Measurements from ENCODE around the gene RNF13.
"Not testable (repeated sequence)": the region's sequence is repeated elsewhere in the genome, so short reads cannot be mapped to it uniquely, and the experiment has no call there.

Gene RNF13

DNA sequence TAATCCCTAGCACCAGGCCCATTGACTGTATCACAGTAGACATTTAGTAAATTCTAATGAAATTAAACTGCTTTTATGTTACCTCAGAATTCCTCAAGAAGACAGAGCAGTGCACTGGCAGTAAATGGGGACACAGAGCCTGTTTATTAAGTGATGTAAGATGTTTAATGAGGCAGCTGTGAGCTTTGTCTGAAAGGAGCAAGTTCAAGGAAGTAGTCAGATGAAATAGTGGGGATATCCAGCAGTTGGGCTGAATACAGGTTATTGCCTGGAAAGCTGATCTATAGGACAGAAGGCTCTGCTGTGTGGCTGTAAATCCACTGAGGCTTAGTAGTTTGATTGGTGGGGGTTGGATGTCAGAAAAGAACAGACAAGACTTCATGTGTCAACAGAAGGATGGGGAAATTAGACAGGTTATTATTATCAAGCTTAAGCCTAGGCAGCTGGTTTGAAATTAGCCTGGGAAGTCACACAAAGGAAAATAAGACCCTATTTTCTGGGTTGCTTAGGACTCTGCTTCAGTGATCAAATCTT is 95.5 kb downstream of the RNF13 start:
- H3K36me3 ChIP-seq (ENCODE audit: control insufficient read depth in 2 of 2, insufficient read depth in 2 of 2, low read length in 2 of 2) = peaks cover 0 to 1% of the 10 kb centered on the region in 2 donors
- H3K4me1 ChIP-seq (ENCODE audit: control insufficient read depth in 2 of 2, insufficient read depth in 2 of 2, low read length in 2 of 2) = no peaks in the 10 kb centered on the region
- no peak overlapping the region for H3K27ac ChIP-seq (ENCODE audit: low read depth in 2 of 2, low read length in 2 of 2)
- no peaks in the 10 kb centered on the region for H3K27me3 ChIP-seq (ENCODE audit: control insufficient read depth in 2 of 2, insufficient read depth in 2 of 2, low read length in 2 of 2)
- H3K9me3 ChIP-seq (ENCODE audit: control insufficient read depth in 2 of 2, low read length in 2 of 2) = no peaks in the 10 kb centered on the region
- no peak overlapping the region for H3K4me3 ChIP-seq (ENCODE audit: low read length in 2 of 2)
- H3K9ac ChIP-seq (ENCODE audit: low read depth in 1 of 2, low read length in 2 of 2) = no peak overlapping the region

DNA sequence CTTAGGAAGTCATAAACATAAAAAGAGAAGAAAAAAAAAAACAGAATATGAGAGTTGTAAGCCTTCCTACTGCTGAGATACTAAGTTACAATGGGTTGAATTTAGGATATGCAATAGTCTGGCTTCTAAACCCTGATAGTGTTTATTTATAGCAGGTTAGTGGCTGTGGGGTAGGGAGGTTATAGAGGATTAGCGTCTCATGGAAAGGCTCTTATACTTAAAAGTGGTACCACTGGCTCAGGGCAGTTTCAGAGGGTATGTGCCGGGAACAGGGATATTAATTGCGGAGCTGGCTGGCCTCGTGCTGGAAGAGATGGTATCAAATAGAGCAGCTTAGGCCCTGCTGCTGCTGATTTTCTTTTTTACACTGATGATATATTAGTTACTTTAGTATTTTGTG is 96.9 kb downstream of the RNF13 start:
- Histone ChIP-seq H3K27ac (ENCODE audit: low read depth in 2 of 2, low read length in 2 of 2) (no peak overlapping the region), H3K27me3 (ENCODE audit: control insufficient read depth in 2 of 2, insufficient read depth in 2 of 2, low read length in 2 of 2) (no peaks in the 10 kb centered on the region), H3K9ac (ENCODE audit: low read depth in 1 of 2, low read length in 2 of 2) (no peak overlapping the region), H3K36me3 (ENCODE audit: control insufficient read depth in 2 of 2, insufficient read depth in 2 of 2, low read length in 2 of 2) (peaks cover 0 to 3% of the 10 kb centered on the region in 2 donors), H3K4me3 (ENCODE audit: low read length in 2 of 2) (no peak overlapping the region), H3K9me3 (ENCODE audit: control insufficient read depth in 2 of 2, low read length in 2 of 2) (no peaks in the 10 kb centered on the region), H3K4me1 (ENCODE audit: control insufficient read depth in 2 of 2, insufficient read depth in 2 of 2, low read length in 2 of 2) (no peaks in the 10 kb centered on the region)

DNA sequence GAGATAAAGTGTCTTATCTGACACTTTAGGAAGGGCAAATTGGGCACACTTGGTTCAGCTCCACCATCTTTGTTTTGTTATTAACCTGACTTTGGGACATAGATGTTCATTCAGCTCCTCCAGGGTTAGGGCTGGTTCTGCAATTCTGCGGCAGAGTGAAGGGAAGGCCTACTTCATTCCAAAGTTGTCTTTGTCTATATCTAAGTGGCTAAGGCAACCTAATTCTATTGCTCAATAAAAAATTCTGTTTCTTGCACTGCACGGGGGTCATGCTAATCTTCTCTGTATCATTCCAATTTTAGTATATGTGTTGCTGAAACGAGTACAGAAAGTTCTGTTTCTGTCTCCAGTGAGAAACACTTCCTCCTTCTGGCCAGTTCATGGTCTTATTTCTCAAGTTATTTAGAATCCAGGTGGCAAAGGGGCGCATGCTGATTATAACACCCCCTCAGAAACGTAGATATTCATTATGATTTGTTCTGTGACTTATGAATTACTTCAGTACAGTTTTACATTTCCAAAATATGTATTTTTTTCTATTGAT is 104.2 kb downstream of the RNF13 start:
- H3K27me3 ChIP-seq (ENCODE audit: control insufficient read depth in 2 of 2, insufficient read depth in 2 of 2, low read length in 2 of 2) = no peaks in the 10 kb centered on the region
- no peak overlapping the region for H3K4me3 ChIP-seq (ENCODE audit: low read length in 2 of 2)
- H3K36me3 ChIP-seq (ENCODE audit: control insufficient read depth in 2 of 2, insufficient read depth in 2 of 2, low read length in 2 of 2) = peaks cover 3 to 5% of the 10 kb centered on the region in 2 donors
- no peaks in the 10 kb centered on the region for H3K4me1 ChIP-seq (ENCODE audit: control insufficient read depth in 2 of 2, insufficient read depth in 2 of 2, low read length in 2 of 2)
- H3K9ac ChIP-seq (ENCODE audit: low read depth in 1 of 2, low read length in 2 of 2) = no peak overlapping the region
- no peak overlapping the region for H3K27ac ChIP-seq (ENCODE audit: low read depth in 2 of 2, low read length in 2 of 2)
- no peaks in the 10 kb centered on the region for H3K9me3 ChIP-seq (ENCODE audit: control insufficient read depth in 2 of 2, low read length in 2 of 2)

DNA sequence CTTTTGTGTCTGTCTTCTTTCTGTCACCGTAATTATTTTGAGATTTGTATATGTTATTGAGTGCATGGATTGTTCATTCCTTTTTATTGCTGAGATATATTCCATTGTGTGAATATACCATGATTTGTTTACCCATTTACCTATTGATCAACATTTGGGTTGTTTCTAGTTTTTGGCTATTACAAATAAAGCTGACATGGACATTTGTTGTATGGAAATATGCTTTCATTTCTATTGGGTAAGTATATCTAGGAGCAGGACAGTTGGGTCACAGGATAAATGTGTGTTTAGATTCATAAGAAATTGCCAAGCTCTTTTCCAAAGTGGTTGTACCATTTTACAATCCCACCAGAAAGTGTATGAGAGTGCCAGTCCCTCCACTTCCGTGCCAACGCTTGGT is 106.5 kb downstream of the RNF13 start:
- H3K9me3 ChIP-seq (ENCODE audit: control insufficient read depth in 2 of 2, low read length in 2 of 2) = no peaks in the 10 kb centered on the region
- H3K9ac ChIP-seq (ENCODE audit: low read depth in 1 of 2, low read length in 2 of 2) = no peak overlapping the region
- H3K4me1 ChIP-seq (ENCODE audit: control insufficient read depth in 2 of 2, insufficient read depth in 2 of 2, low read length in 2 of 2) = no peaks in the 10 kb centered on the region
- H3K27me3 ChIP-seq (ENCODE audit: control insufficient read depth in 2 of 2, insufficient read depth in 2 of 2, low read length in 2 of 2) = no peaks in the 10 kb centered on the region
- H3K4me3 ChIP-seq (ENCODE audit: low read length in 2 of 2) = no peak overlapping the region
- peaks cover 2 to 7% of the 10 kb centered on the region in 2 donors for H3K36me3 ChIP-seq (ENCODE audit: control insufficient read depth in 2 of 2, insufficient read depth in 2 of 2, low read length in 2 of 2)
- no peak overlapping the region for H3K27ac ChIP-seq (ENCODE audit: low read depth in 2 of 2, low read length in 2 of 2)

DNA sequence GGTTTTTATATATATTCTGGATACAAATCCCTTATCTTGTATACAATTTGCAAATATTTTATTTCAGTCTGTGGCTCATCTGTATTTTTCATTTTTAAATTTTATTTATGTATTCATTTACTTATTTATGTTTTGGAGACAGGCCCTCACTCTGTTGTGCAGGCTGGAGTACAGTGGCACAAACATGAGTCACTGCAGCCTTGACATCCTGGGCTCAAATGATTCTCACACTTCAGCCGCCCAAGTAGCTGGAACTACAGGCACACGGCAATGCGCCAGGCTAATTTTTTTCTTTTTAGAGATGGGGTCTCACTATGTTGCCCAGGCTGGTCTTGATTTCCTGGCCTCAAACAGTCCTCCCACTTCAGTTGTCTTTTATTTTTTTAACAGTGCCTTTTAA is 107.1 kb downstream of the RNF13 start:
- peaks cover 2 to 13% of the 10 kb centered on the region in 2 donors for H3K36me3 ChIP-seq (ENCODE audit: control insufficient read depth in 2 of 2, insufficient read depth in 2 of 2, low read length in 2 of 2)
- no peaks in the 10 kb centered on the region for H3K9me3 ChIP-seq (ENCODE audit: control insufficient read depth in 2 of 2, low read length in 2 of 2)
- no peaks in the 10 kb centered on the region for H3K4me1 ChIP-seq (ENCODE audit: control insufficient read depth in 2 of 2, insufficient read depth in 2 of 2, low read length in 2 of 2)
- no peak overlapping the region for H3K9ac ChIP-seq (ENCODE audit: low read depth in 1 of 2, low read length in 2 of 2)
- H3K27me3 ChIP-seq (ENCODE audit: control insufficient read depth in 2 of 2, insufficient read depth in 2 of 2, low read length in 2 of 2) = no peaks in the 10 kb centered on the region
- no peak overlapping the region for H3K27ac ChIP-seq (ENCODE audit: low read depth in 2 of 2, low read length in 2 of 2)
- H3K4me3 ChIP-seq (ENCODE audit: low read length in 2 of 2) = no peak overlapping the region

DNA sequence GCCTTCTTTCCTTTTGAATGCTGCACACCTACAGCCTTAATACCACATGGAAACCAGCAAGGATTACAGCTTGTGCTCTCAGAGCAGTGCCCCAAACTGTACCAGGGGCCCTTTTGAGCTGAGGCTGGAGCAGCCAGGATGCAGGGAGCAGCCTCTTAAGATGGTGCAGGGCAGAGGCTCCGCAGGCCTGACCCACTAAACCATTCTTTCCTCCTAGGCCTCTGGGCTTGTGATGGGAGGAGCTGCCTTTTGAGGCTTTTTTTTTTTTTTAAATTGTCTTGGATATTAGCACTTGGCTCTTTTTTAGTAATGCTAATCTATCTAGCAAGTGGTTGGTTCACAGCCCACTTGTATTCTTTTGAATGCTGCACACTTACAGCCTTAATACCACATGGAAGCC is 120.0 kb downstream of the RNF13 start:
- H3K36me3 ChIP-seq (ENCODE audit: control insufficient read depth in 2 of 2, insufficient read depth in 2 of 2, low read length in 2 of 2) = peaks cover 0 to 6% of the 10 kb centered on the region in 2 donors
- no peak overlapping the region for H3K27ac ChIP-seq (ENCODE audit: low read depth in 2 of 2, low read length in 2 of 2)
- H3K27me3 ChIP-seq (ENCODE audit: control insufficient read depth in 2 of 2, insufficient read depth in 2 of 2, low read length in 2 of 2) = no peaks in the 10 kb centered on the region
- H3K9me3 ChIP-seq (ENCODE audit: control insufficient read depth in 2 of 2, low read length in 2 of 2) = no peaks in the 10 kb centered on the region
- H3K9ac ChIP-seq (ENCODE audit: low read depth in 1 of 2, low read length in 2 of 2) = no peak overlapping the region
- no peak overlapping the region for H3K4me3 ChIP-seq (ENCODE audit: low read length in 2 of 2)
- H3K4me1 ChIP-seq (ENCODE audit: control insufficient read depth in 2 of 2, insufficient read depth in 2 of 2, low read length in 2 of 2) = no peaks in the 10 kb centered on the region

DNA sequence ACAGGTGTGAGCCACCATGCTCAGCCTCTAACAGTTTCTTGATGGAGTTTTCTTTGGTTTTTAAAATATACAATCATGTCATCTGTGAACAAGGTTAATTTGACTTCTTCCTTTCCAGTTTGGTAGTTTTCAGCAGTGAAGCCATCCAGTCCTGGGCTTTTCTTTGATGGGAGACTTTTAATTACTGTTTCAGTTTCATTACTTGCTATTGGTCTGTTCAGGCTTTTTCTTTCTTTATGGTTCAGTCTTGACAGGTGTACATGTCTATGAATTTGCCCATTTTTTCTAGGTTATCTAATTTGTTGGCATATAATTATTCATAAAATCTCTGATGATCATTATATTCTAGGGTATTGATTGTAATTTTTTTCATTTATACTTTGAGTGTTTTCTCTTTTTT is 120.8 kb downstream of the RNF13 start:
- Histone ChIP-seq H3K4me1 (ENCODE audit: control insufficient read depth in 2 of 2, insufficient read depth in 2 of 2, low read length in 2 of 2) (no peaks in the 10 kb centered on the region), H3K9me3 (ENCODE audit: control insufficient read depth in 2 of 2, low read length in 2 of 2) (no peaks in the 10 kb centered on the region)

DNA sequence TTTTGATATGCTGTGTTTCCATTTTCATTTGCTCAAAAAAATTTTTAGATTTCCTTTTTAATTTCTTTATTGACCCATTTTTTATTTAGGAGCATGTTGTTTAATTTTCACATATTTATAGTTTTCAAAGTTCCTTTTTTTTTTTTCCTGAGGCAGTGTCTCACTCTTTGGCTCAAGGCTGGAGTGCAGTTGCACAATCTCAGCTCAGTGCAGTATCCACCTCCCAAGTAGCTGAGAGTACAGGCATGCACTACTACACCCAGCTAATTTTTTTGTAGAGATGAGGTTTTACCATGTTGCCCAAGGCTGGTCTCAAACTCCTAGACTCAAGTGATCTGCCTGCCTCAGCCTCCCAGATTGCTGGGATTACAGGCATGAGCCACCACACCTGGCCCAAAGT is 121.5 kb downstream of the RNF13 start:
- Histone ChIP-seq H3K27ac (ENCODE audit: low read depth in 2 of 2, low read length in 2 of 2) (no peak overlapping the region), H3K4me3 (ENCODE audit: low read length in 2 of 2) (no peak overlapping the region), H3K9ac (ENCODE audit: low read depth in 1 of 2, low read length in 2 of 2) (no peak overlapping the region), H3K27me3 (ENCODE audit: control insufficient read depth in 2 of 2, insufficient read depth in 2 of 2, low read length in 2 of 2) (no peaks in the 10 kb centered on the region), H3K4me1 (ENCODE audit: control insufficient read depth in 2 of 2, insufficient read depth in 2 of 2, low read length in 2 of 2) (no peaks in the 10 kb centered on the region), H3K36me3 (ENCODE audit: control insufficient read depth in 2 of 2, insufficient read depth in 2 of 2, low read length in 2 of 2) (peaks cover 0 to 6% of the 10 kb centered on the region in 2 donors), H3K9me3 (ENCODE audit: control insufficient read depth in 2 of 2, low read length in 2 of 2) (no peaks in the 10 kb centered on the region)

More for the DNA sequence above, 120.8 kb downstream of the RNF13 start:
- H3K4me3 ChIP-seq (ENCODE audit: low read length in 2 of 2) = no peak overlapping the region
- no peaks in the 10 kb centered on the region for H3K27me3 ChIP-seq (ENCODE audit: control insufficient read depth in 2 of 2, insufficient read depth in 2 of 2, low read length in 2 of 2)
- no peak overlapping the region for H3K9ac ChIP-seq (ENCODE audit: low read depth in 1 of 2, low read length in 2 of 2)
- H3K36me3 ChIP-seq (ENCODE audit: control insufficient read depth in 2 of 2, insufficient read depth in 2 of 2, low read length in 2 of 2) = peaks cover 0 to 6% of the 10 kb centered on the region in 2 donors
- H3K27ac ChIP-seq (ENCODE audit: low read depth in 2 of 2, low read length in 2 of 2) = no peak overlapping the region

DNA sequence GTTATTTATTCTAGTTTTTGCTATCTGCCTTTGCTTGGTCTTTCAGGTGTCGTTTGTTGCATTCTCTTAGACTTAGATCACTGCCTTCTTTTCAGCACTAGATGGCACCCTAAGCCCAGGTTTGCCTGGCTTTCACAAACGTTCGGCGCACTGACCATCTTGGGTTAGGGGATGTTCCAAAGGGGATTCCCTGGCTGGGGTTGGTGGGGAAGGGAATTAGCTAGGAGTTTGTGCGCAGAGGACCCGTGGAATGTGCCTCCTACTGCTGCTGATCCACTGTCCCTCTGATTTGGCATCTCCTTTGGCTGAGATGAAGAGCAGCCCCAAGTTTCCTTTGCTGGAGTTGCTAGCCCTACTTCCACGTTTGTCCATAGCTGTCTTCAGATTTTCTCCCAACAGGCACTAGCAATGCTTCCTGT is 123.8 kb downstream of the RNF13 start:
- H3K36me3 ChIP-seq (ENCODE audit: control insufficient read depth in 2 of 2, insufficient read depth in 2 of 2, low read length in 2 of 2) = peaks cover 0 to 6% of the 10 kb centered on the region in 2 donors
- H3K27ac ChIP-seq (ENCODE audit: low read depth in 2 of 2, low read length in 2 of 2) = no peak overlapping the region
- H3K4me1 ChIP-seq (ENCODE audit: control insufficient read depth in 2 of 2, insufficient read depth in 2 of 2, low read length in 2 of 2) = no peaks in the 10 kb centered on the region
- H3K27me3 ChIP-seq (ENCODE audit: control insufficient read depth in 2 of 2, insufficient read depth in 2 of 2, low read length in 2 of 2) = no peaks in the 10 kb centered on the region
- no peak overlapping the region for H3K4me3 ChIP-seq (ENCODE audit: low read length in 2 of 2)
- no peak overlapping the region for H3K9ac ChIP-seq (ENCODE audit: low read depth in 1 of 2, low read length in 2 of 2)
- no peaks in the 10 kb centered on the region for H3K9me3 ChIP-seq (ENCODE audit: control insufficient read depth in 2 of 2, low read length in 2 of 2)

DNA sequence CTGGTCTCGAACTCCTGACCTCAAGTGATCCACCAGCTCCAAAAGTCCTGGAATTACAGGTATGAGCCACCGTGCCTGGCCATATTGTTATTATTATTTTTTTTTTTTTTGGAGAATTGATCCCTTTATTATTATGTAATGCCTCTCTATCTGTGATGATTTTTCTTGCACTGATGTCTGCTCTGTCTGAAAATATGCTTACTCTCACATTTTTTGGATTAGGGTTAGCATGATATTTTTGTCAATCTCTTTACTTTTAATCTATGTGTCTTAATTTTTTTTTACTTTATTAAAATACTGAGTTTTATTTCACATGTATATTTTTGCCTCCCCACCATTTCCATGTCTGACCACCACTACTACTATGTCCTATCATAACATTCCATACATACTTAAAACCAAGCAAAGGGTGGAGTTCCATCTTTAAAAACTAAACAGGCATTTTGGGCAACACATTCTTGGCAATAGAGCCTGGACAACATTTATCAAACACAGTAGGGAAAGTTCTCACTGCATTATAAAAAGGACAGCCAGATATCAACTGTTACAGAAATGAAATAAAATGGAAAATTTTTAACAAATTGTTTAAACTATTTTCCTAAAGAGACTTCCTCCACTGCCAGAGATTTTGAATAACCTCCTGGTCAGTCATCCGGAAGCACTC is 125.5 kb downstream of the RNF13 start:
- not testable (repeated sequence) for H3K9me3 ChIP-seq (ENCODE audit: control insufficient read depth in 2 of 2, low read length in 2 of 2); H3K4me1 ChIP-seq (ENCODE audit: control insufficient read depth in 2 of 2, insufficient read depth in 2 of 2, low read length in 2 of 2); H3K4me3 ChIP-seq (ENCODE audit: low read length in 2 of 2); H3K27me3 ChIP-seq (ENCODE audit: control insufficient read depth in 2 of 2, insufficient read depth in 2 of 2, low read length in 2 of 2); H3K27ac ChIP-seq (ENCODE audit: low read depth in 2 of 2, low read length in 2 of 2); H3K36me3 ChIP-seq (ENCODE audit: control insufficient read depth in 2 of 2, insufficient read depth in 2 of 2, low read length in 2 of 2); H3K9ac ChIP-seq (ENCODE audit: low read depth in 1 of 2, low read length in 2 of 2)

All from mucosa of rectum (tissue), 2 donors.